ENCODE measurements around the gene POMT1.

- TF ChIP-seq CTCF (conservative IDR thresholded peaks at IDR 0.05; ENCODE audit: low read length): no peak
- TF ChIP-seq EZH2phosphoT487 (IDR thresholded peaks at IDR 0.05; ENCODE audit: borderline replicate concordance, low read depth, low read length): no peak
These were observed 32.1 kb upstream of the POMT1 start for GRCh38 chr9:131470581-131470991.
